PC-9 (cell line): ENCODE results near the gene PET100. TPM values are rescaled to one million over a fixed set of nuclear protein-coding genes. Genes with fewer than 3 reads are reported as not detected.

ENCODE experiments used
- BruUV-seq: library from RNA; stranded (reverse); fragments of 400-500 nt; replicated peaks from 2 replicates; lab custom pipeline; 2021; lab: Mats Ljungman, UMichigan
- CTCF ChIA-PET: fragments of 300-600 bp; sonication (Branson Sonifier 250); formaldehyde crosslinking; loops from one replicate; lab custom pipeline; 2022; ENCODE audit warnings: antibody characterized with exemption; lab: Charles Lee
- POLR2A ChIA-PET: fragments of 300-600 bp; sonication (Branson Sonifier 250); formaldehyde crosslinking; loops from one replicate; lab custom pipeline; 2022; ENCODE audit warnings: antibody characterized with exemption; ENCODE audit not compliant: unreplicated experiment; lab: Charles Lee
- DNase-seq, 2 experiments: peaks; one replicate each; pipeline versions ENCODE4 v3.0.0 to v3.0.0-alpha.2; 2015 to 2022; ENCODE audit warnings: mixed read lengths in 1 of 2
- H2AFZ ChIP-seq: fragments of 200-600 bp; sonication (generic); 2 replicates; pipeline ENCODE4 v1.8.1; 2017; ENCODE audit warnings: antibody characterized with exemption
- H3F3A ChIP-seq: fragments of 200-600 bp; sonication (generic); 2 replicates; pipeline ENCODE4 v1.8.1; 2017; ENCODE audit warnings: antibody characterized with exemption, mild to moderate bottlenecking, low read depth; ENCODE audit not compliant: insufficient read depth
- H3K27ac ChIP-seq: fragments of 200-600 bp; sonication (generic); 2 replicates; pipeline ENCODE4 v1.6.1; 2016; ENCODE audit warnings: mixed run types
- H3K27me3 ChIP-seq: fragments of 200-600 bp; sonication (generic); 2 replicates; pipeline ENCODE4 v1.6.1; 2016; ENCODE audit warnings: low read depth, mixed run types; ENCODE audit not compliant: insufficient read depth
- H3K36me3 ChIP-seq: fragments of 200-600 bp; sonication (generic); 2 replicates; pipeline ENCODE4 v1.6.1; 2016; ENCODE audit warnings: low read depth, mixed run types
- H3K4me1 ChIP-seq: fragments of 200-600 bp; sonication (generic); replicated peaks from 2 replicates; pipeline ENCODE4 v1.6.1; 2016; ENCODE audit warnings: mixed run types; ENCODE audit not compliant: insufficient read depth
- H3K4me2 ChIP-seq: fragments of 200-600 bp; sonication (generic); 2 replicates; pipeline ENCODE4 v1.6.1; 2017; ENCODE audit warnings: mixed run types
- H3K4me3 ChIP-seq: fragments of 200-600 bp; sonication (generic); 2 replicates; pipeline ENCODE4 v1.6.1; 2016; ENCODE audit warnings: mixed run types
- H3K79me2 ChIP-seq: fragments of 200-600 bp; sonication (generic); 2 replicates; pipeline ENCODE4 v1.6.1; 2017; ENCODE audit warnings: low read depth, mixed run types
- H3K9me2 ChIP-seq: fragments of 200-600 bp; sonication (generic); 2 replicates; pipeline ENCODE4 v1.8.1; 2017; ENCODE audit warnings: mild to moderate bottlenecking; ENCODE audit not compliant: insufficient read depth
- H3K9me3 ChIP-seq: fragments of 200-600 bp; sonication (generic); 2 replicates; pipeline ENCODE4 v1.8.1; 2016; ENCODE audit warnings: low read depth; ENCODE audit not compliant: insufficient read depth
- H4K20me1 ChIP-seq: fragments of 200-600 bp; sonication (generic); 2 replicates; pipeline ENCODE4 v1.8.1; 2017; ENCODE audit not compliant: insufficient read depth
- EZH2 ChIP-seq: fragments of 200-600 bp; sonication (generic); IDR thresholded peaks from 2 replicates; pipeline ENCODE4 v1.8.0; 2017; ENCODE audit warnings: antibody characterized with exemption, low read depth
- intact Hi-C: fragments of 100-400 bp; cut with micrococcal nuclease; formaldehyde crosslinking; loops from one replicate; pipeline ENCODE4 v1.10.0; 2022; ENCODE audit not compliant: unreplicated experiment
- total RNA-seq: library from RNA; stranded (reverse); gene quantifications from 2 replicates; pipeline ENCODE4 v1.2.3, GENCODE V29; 2021
- TF ChIP-seq, protein P1 (sequence below): fragments of 200-600 bp; sonication (generic); conservative IDR thresholded peaks from 2 replicates; pipeline ENCODE4 v1.6.1; 2017; ENCODE audit warnings: mixed run types, antibody characterized with exemption, mild to moderate bottlenecking, moderate library complexity

PET100 gene
- total RNA-seq, 1 experiment from 2014 or later, result 149 TPM

- no TSS peak for BruUV-seq
- Histone ChIP-seq H3K9me2 (no peaks in the 10 kb centered on the region), H3F3A (peaks cover 11% of the 10 kb centered on the region), H2AFZ (no peak overlapping the region), H3K9me3 (no peaks in the 10 kb centered on the region), H3K27ac (no peak overlapping the region), H3K79me2 (peaks cover 34% of the 10 kb centered on the region), H3K36me3 (peaks cover 10% of the 10 kb centered on the region; the same call in 1 of the 2 replicates), H3K4me3 (no peak overlapping the region), H3K4me2 (no peak overlapping the region), H3K4me1 (peaks cover 21% of the 10 kb centered on the region), H4K20me1 (0 out of 2 replicates have a peak, but pooled peaks cover 10% of the 10 kb centered on the region), H3K27me3 (no peaks in the 10 kb centered on the region)
- POLR2A ChIA-PET, result no interaction called here
- CTCF ChIA-PET, result no interaction called here
- DNase-seq, result no peak
- TF ChIP-seq, protein P1, sequence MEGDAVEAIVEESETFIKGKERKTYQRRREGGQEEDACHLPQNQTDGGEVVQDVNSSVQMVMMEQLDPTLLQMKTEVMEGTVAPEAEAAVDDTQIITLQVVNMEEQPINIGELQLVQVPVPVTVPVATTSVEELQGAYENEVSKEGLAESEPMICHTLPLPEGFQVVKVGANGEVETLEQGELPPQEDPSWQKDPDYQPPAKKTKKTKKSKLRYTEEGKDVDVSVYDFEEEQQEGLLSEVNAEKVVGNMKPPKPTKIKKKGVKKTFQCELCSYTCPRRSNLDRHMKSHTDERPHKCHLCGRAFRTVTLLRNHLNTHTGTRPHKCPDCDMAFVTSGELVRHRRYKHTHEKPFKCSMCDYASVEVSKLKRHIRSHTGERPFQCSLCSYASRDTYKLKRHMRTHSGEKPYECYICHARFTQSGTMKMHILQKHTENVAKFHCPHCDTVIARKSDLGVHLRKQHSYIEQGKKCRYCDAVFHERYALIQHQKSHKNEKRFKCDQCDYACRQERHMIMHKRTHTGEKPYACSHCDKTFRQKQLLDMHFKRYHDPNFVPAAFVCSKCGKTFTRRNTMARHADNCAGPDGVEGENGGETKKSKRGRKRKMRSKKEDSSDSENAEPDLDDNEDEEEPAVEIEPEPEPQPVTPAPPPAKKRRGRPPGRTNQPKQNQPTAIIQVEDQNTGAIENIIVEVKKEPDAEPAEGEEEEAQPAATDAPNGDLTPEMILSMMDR, result no peak
- TF ChIP-seq EZH2, result no peak
- intact Hi-C loops, result no loop called here
Observed at GRCh38 chr19:7623725-7624603, 5.6 kb upstream of the PET100 start.

DNA sequence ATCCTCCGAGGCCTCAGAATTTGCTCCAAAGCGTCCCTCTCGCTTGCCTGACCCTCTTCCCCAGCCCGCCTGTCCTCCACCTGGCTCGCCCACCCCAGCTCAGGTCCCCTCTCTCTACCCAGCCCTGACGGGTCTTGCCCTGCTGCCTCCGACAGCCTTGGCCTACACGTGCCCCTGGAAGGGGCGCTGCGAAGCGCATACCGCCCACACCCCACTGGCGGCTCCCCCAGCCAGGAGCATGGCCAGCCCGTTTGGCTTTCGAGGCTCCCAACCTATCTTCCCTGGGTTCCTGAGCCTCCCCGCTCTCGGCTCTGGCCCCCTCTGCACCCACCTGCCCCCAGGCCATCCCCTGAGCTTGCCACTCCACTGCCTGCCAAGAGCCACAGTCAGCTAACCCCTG, 4.8 kb upstream of the PET100 start:
- Histone ChIP-seq H3K4me2 (no peak overlapping the region), H3K27me3 (no peaks in the 10 kb centered on the region), H3F3A (peaks cover 6% of the 10 kb centered on the region; the same call in 1 of the 2 replicates), H3K36me3 (peaks cover 10% of the 10 kb centered on the region; the same call in 1 of the 2 replicates), H3K27ac (no peak overlapping the region), H3K4me3 (no peak overlapping the region), H2AFZ (no peak overlapping the region), H3K4me1 (peaks cover 14% of the 10 kb centered on the region), H3K79me2 (peaks cover 40% of the 10 kb centered on the region), H3K9me2 (no peaks in the 10 kb centered on the region), H4K20me1 (0 out of 2 replicates have a peak, but pooled peaks cover 10% of the 10 kb centered on the region), H3K9me3 (no peaks in the 10 kb centered on the region)
- ChIA-PET POLR2A (no interaction called here), CTCF (no interaction called here)
- DNase-seq, result no peak
- TF ChIP-seq EZH2, result no peak
- TF ChIP-seq, protein P1, result no peak
- intact Hi-C loops, result no loop called here
- no TSS peak for BruUV-seq

- TF ChIP-seq, protein P1, result no peak
- no peak for TF ChIP-seq EZH2
- ChIA-PET CTCF (no interaction called here), POLR2A (no interaction called here)
- intact Hi-C loops, result no loop called here
- no peak overlapping the region for H3K4me2 ChIP-seq
- no peak overlapping the region for H3K4me3 ChIP-seq
- H3K27me3 ChIP-seq, result no peaks in the 10 kb centered on the region
- H3K9me2 ChIP-seq, result no peaks in the 10 kb centered on the region
- 0 out of 2 replicates have a peak, but pooled peaks cover 10% of the 10 kb centered on the region for H4K20me1 ChIP-seq
- peaks cover 51% of the 10 kb centered on the region for H3K79me2 ChIP-seq
- H2AFZ ChIP-seq, result no peak overlapping the region
- DNase-seq, result no peak
- H3K36me3 ChIP-seq, result peaks cover 10% of the 10 kb centered on the region; the same call in 1 of the 2 replicates
- no peaks in the 10 kb centered on the region for H3K9me3 ChIP-seq
- peaks cover 15% of the 10 kb centered on the region for H3K4me1 ChIP-seq
- no peaks in the 10 kb centered on the region for H3F3A ChIP-seq
- BruUV-seq, result no TSS peak
- H3K27ac ChIP-seq, result no peak overlapping the region
Observed at GRCh38 chr19:7625763-7626372, 3.7 kb upstream of the PET100 start.
